ENCODE measurements around the gene ZNF532.
A peak's percentile ranks its signal among the peaks of the same experiment; 100 is the strongest.

Gene ZNF532

DNA sequence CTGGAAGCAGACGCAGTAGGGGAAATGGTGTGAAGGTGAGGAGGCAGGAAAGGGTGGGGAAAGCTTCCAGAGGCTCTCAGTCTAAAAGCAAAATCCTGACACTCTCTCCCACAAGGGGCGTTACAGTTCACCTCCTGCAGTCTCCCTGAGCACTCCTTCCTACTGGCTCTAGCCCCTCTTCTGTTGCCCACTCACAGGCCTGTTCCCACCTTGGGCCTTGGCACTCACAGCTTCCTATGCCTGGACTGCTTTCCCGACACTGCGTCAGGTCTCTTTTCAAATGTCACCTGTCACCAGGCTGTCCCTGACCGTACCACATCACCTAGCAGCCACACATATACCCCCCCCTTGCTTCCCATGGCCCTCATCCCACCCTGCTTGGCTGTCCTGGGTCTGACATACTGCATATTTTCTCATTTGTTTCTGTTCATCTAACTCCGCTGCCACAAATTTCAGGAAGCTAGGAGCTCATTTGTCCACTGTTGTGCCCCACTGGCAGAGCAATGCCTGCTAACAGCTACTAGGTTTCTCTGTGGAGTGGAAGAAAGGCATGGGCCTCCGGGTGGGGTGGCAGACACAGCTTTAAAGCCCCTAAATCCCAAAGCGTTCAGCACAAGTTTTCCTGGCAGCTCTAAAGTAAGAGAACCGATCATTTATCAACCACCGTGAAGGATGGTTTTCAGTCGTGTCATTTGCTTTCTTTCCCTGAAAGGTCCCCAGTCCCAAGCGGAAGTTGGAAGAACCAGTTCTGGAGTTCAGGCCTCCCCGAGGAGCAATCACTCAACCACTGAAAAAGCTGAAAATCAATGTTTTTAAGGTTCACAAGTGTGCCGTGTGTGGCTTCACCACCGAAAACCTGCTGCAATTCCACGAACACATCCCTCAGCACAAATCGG, 118.8 kb downstream of the ZNF532 start:
- DNase-seq = no peak

GRCh38 chr18:58988600-58988999, 123.9 kb downstream of the ZNF532 start:
- DNase-seq = no peak

GRCh38 chr18:58989184-58989759, 124.6 kb downstream of the ZNF532 start:
- DNase-seq = no peak

- DNase-seq = no peak
Measured at GRCh38 chr18:58990720-58991119, 126.0 kb downstream of the ZNF532 start.

DNA sequence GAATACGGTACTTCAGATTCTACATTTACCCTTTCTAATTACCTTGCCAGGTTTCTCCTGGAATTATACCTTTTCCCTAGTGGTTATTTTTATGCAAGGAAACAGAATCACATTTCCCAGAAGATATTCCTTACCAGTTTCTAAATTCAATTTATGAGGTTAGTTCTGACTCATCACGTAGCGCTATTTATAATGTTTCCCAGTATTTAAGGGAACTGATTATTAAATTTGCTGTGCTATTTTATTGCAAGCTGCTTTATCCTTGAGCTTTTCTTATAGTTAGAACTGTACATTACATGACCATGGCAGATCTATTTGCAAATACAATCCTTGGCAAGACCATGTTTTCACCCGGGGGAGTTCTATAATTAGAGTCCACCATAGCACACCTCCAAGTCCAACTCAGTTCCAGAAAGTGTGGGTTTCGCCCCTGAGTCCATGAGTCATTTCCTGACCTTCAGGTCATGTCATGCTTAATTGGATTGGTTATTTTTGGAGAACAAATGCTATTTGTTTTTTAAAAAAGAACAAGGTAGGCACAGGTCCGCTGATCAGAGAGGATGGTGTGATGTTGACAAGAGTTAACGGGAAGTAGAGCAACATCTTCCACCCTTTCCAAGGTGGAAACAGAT, 126.6 kb downstream of the ZNF532 start:
- DNase-seq = no peak

- DNase-seq = peak; percentile 55
Measured at GRCh38 chr18:58992301-58993231, 127.9 kb downstream of the ZNF532 start.

GRCh38 chr18:58993260-58993659, 128.6 kb downstream of the ZNF532 start:
- peak; percentile 90 for DNase-seq

DNA sequence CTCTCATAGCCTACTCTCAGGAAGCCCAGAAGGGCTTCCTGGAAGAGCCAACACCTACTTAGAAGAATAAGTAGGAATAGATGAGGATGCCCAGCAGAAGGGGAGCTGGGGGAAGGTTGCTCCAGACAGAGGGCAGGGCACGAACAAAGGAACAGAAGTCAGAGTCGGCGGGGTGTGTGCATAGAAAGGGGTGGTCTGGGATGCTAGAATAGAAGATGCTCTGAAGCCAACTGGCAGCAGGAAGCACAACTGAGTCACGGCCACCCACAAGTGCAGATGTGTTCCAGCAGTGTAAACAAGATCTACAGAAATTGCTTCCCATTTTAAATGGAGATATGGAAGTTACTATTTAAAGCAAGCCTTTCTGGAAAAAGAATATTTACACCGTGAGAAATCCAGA, 131.0 kb downstream of the ZNF532 start:
- no peak for DNase-seq

GRCh38 chr18:58996131-58996641, 131.5 kb downstream of the ZNF532 start:
- peak; percentile 74 for DNase-seq

DNA sequence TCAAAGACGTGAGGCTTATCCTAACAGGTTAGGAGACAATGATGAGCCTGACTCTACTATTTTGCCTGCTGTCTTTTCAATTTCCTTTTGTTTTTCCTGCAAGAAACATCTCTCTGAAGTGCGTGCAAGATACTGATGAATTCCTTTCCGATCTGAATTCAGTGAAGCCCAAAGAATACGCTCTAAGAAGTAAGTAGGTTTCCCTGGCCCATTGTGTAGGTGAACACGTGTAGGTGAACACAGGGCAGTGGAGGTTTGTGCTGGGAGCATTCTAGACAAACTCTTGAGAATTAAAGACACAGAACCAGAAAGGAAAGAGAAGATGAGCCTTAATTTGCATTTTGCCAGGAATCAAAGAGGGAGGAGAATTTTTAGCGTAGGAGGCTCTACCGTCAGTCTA, 132.0 kb downstream of the ZNF532 start:
- no peak for DNase-seq

GRCh38 chr18:58997811-58998337, 133.2 kb downstream of the ZNF532 start:
- peak; percentile 92 for DNase-seq

GRCh38 chr18:58998401-58999203, 133.9 kb downstream of the ZNF532 start:
- peak; percentile 68 for DNase-seq

DNA sequence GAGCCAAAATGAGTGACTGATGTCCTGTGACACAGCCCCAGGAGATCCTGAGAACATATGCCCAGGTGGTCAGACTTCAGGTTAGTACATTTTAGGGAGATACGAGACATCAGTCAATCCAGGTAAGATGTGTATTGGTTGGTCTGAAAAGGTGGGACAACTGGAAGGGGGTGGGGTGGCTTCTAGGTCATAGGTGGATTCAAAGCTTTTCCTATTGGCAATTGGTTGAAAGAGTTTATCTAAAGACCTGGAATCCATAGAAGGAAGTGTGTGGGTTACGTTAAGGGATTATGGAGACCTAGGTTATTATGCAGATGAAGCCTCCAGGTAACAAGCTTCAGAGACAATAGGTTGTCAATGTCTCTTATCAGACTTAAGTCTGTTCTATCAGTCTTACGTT, 136.5 kb downstream of the ZNF532 start:
- DNase-seq = no peak

- DNase-seq = no peak
Measured at GRCh38 chr18:59001721-59002120, 137.0 kb downstream of the ZNF532 start.

- DNase-seq = no peak
Measured at GRCh38 chr18:59002974-59003594, 138.4 kb downstream of the ZNF532 start.

DNA sequence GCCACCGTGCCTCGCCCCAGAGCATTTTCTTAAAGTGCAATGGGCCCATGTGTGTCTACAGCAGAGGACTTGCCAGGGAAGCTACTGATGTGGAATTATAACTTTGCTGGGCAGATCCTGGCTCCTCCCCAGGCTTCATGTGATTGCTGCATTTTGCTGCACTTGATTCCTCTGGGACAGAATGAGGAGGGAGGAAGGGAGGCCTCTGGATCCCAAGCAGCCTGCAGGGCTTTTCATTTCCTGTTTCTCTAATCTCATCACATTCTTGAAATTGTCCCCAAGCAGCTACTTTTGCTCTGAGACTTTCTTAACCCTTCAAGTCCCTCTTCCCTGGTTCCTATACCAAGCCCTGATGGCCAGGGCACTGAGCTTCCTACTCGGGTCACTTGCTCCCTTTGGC, 140.6 kb downstream of the ZNF532 start:
- no peak for DNase-seq

DNA sequence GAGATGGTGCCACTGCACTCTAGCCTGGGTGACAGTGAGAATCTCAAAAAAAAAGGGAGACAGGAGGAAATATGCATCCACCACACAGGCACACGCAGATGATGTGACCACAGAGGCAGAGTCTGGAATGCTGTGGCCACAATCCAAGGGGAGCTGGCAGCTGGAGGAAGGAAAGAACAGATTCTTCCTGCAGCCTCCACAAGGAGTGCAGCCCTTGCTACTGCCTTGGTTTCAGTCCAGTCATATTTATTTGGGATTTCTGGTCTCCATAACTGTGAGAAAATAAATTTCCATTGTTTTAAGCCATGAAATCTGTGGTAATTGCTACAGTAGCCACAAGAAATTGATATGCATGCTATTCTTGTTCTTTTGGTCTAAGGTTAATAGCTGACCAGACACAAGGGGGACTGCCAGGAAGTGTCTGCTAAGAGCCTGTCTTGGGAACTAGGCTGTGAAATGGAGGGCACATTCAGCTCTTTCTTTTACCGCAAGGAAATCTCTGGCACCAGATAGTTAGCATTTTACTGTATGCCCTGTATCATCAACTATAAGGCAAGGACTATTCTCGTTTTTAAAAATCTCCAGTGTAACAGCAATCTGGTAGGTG, 141.9 kb downstream of the ZNF532 start:
- no peak for DNase-seq

- peak; percentile 72 for DNase-seq
Measured at GRCh38 chr18:59008302-59008974, 143.8 kb downstream of the ZNF532 start.

- no peak for DNase-seq
Measured at GRCh38 chr18:59009846-59010245, 145.2 kb downstream of the ZNF532 start.

- DNase-seq = no peak
Measured at GRCh38 chr18:59011289-59011688, 146.6 kb downstream of the ZNF532 start.
